Panc1 (cell line): ENCODE measurements around the gene IFI30. TPM values are rescaled to one million over a fixed set of nuclear protein-coding genes. Genes with fewer than 3 reads are reported as not detected.

Source experiments
- ATAC-seq: fragments of 200-7000 bp; cut with Tn5 transposase; 2 replicates; pipeline ENCODE4 v1.9.1; 2020; ENCODE audit warnings: mild to moderate bottlenecking, moderate library complexity
- BruUV-seq: library from RNA; stranded (reverse); fragments of 400-500 nt; replicated peaks from 2 replicates; lab custom pipeline; 2021; lab: Mats Ljungman, UMichigan
- CTCF ChIA-PET: fragments of 300-600 bp; sonication (Branson Sonifier 250); formaldehyde crosslinking; loops from one replicate; lab custom pipeline; 2022; ENCODE audit warnings: antibody characterized with exemption; lab: Charles Lee
- POLR2A ChIA-PET: fragments of 300-600 bp; sonication (Branson Sonifier 250); formaldehyde crosslinking; loops from one replicate; lab custom pipeline; 2022; ENCODE audit warnings: antibody characterized with exemption; lab: Charles Lee
- DNase-seq: peaks from one replicate; pipeline ENCODE4 v3.0.0-alpha.2; 2010; ENCODE audit warnings: low read depth, low spot score
- H3K27ac ChIP-seq: 2 replicates; pipeline ENCODE4 v1.5.1; 2011; ENCODE audit warnings: mild to moderate bottlenecking, low read length, inconsistent platforms
- H3K27me3 ChIP-seq: fragments of 200-500 bp; sonication (Bioruptor generic); 2 replicates; pipeline ENCODE4 v1.6.0; 2014; ENCODE audit warnings: low read length, inconsistent platforms; ENCODE audit not compliant: control insufficient read depth, insufficient read depth
- H3K36me3 ChIP-seq: fragments of 200-500 bp; sonication (Bioruptor generic); 2 replicates; pipeline ENCODE4 v1.5.1; 2014; ENCODE audit warnings: inconsistent platforms, mild to moderate bottlenecking, low read length, moderate library complexity; ENCODE audit not compliant: control insufficient read depth, insufficient read depth
- H3K4me1 ChIP-seq: 2 replicates; pipeline ENCODE4 v1.5.1; 2011; ENCODE audit warnings: inconsistent platforms, mild to moderate bottlenecking, low read length, moderate library complexity; ENCODE audit not compliant: control insufficient read depth, insufficient read depth
- H3K4me3 ChIP-seq, 2 experiments: 2 replicates each; pipeline ENCODE4 v1.5.1; 2011 to 2012; ENCODE audit warnings: low read depth in 2 of 2, low read length in 2 of 2, mild to moderate bottlenecking in 2 of 2, inconsistent platforms in 1 of 2, moderate library complexity in 1 of 2
- H3K9me3 ChIP-seq: fragments of 200-500 bp; sonication (Bioruptor generic); 2 replicates; pipeline ENCODE4 v1.5.1; 2014; ENCODE audit warnings: low read depth, mild to moderate bottlenecking, inconsistent platforms, low read length, moderate library complexity; ENCODE audit not compliant: control insufficient read depth, insufficient read depth
- CTCF ChIP-seq: fragments of 450-650 bp; IDR thresholded peaks from 2 replicates; pipeline ENCODE4 v1.5.1; 2017; ENCODE audit warnings: mild to moderate bottlenecking
- POLR2AphosphoS5 ChIP-seq: IDR thresholded peaks from 2 replicates; pipeline ENCODE4 v1.6.1; 2012; ENCODE audit warnings: mild to moderate bottlenecking, low read depth, low read length, moderate library complexity
- REST ChIP-seq, 2 experiments: IDR thresholded peaks; 2 replicates each; pipeline ENCODE4 v1.6.1; 2011 to 2012; ENCODE audit warnings: low read depth in 2 of 2, control low read depth in 1 of 2, low read length in 1 of 2, mild to moderate bottlenecking in 1 of 2, moderate library complexity in 1 of 2; ENCODE audit not compliant: insufficient read depth in 1 of 2
- SIN3A ChIP-seq: IDR thresholded peaks from 2 replicates; pipeline ENCODE4 v1.6.1; 2012; ENCODE audit warnings: low read depth, mild to moderate bottlenecking, low read length, moderate library complexity, borderline replicate concordance; ENCODE audit not compliant: insufficient read depth
- TCF7L2 ChIP-seq: IDR thresholded peaks from 2 replicates; pipeline ENCODE4 v1.6.1; 2011; ENCODE audit warnings: mild to moderate bottlenecking, low read depth, low read length, inconsistent platforms
- in situ Hi-C: cut with HindIII; loops from 2 replicates; pipeline ENCODE4 v1.10.0; 2016; ENCODE audit warnings: low sequenced_read_pairs, low pct_unique_long_range_greater_than_20kb
- intact Hi-C: fragments of 100-400 bp; cut with micrococcal nuclease; formaldehyde crosslinking; loops from one replicate; pipeline ENCODE4 v1.10.0; 2022; ENCODE audit not compliant: unreplicated experiment
- total RNA-seq: library from RNA; stranded (reverse); gene quantifications from one replicate; pipeline ENCODE4 v1.2.1, GENCODE V29; 2021; ENCODE audit not compliant: unreplicated experiment

IFI30 gene
- total RNA-seq, 1 experiment from 2014 or later: 39.7 TPM

- no peaks in the 10 kb centered on the region for H3K36me3 ChIP-seq
- TF ChIP-seq SIN3A (no peak), CTCF (no peak), POLR2AphosphoS5 (no peak), TCF7L2 (no peak), REST (IDR thresholded peaks at IDR 0.05; ENCODE audit: insufficient read depth in 1 of 2, low read depth in 2 of 2, low read length in 1 of 2) (no peak)
- intact Hi-C loops (no loop called here), in situ Hi-C loops (no loop called here)
- peak; percentile 80; the same call in 1 of the 2 replicates for ATAC-seq
- H3K27ac ChIP-seq: no peak overlapping the region
- no peaks in the 10 kb centered on the region for H3K27me3 ChIP-seq
- ChIA-PET POLR2A (no interaction called here), CTCF (interaction anchor here (0.6 kb wide), 1 partner anchor 23 kb away, joined by 3 read pairs; no protein-coding TSS in a partner anchor)
- no peak overlapping the region for H3K4me3 ChIP-seq
- DNase-seq: no peak
- no TSS peak for BruUV-seq
- H3K9me3 ChIP-seq: no peaks in the 10 kb centered on the region
- H3K4me1 ChIP-seq: no peaks in the 10 kb centered on the region
Observed at GRCh38 chr19:18131841-18132596, 41.6 kb upstream of the IFI30 start.

GRCh38 chr19:18135712-18136584 lies 37.7 kb upstream of the IFI30 start:
- no peaks in the 10 kb centered on the region for H3K4me1 ChIP-seq
- no peak overlapping the region for H3K4me3 ChIP-seq
- H3K27me3 ChIP-seq: no peaks in the 10 kb centered on the region
- in situ Hi-C loops: no loop called here
- DNase-seq: no peak
- POLR2A ChIA-PET: no interaction called here
- TF ChIP-seq CTCF: no peak
- TF ChIP-seq TCF7L2: no peak
- no peak for TF ChIP-seq REST (IDR thresholded peaks at IDR 0.05; ENCODE audit: insufficient read depth in 1 of 2, low read depth in 2 of 2, low read length in 1 of 2)
- TF ChIP-seq POLR2AphosphoS5: no peak
- no peak for TF ChIP-seq SIN3A
- H3K36me3 ChIP-seq: no peaks in the 10 kb centered on the region
- CTCF ChIA-PET: no interaction called here
- no peaks in the 10 kb centered on the region for H3K9me3 ChIP-seq
- no TSS peak for BruUV-seq
- intact Hi-C loops: no loop called here
- no peak for ATAC-seq
- no peak overlapping the region for H3K27ac ChIP-seq
